GM20431 (cell line): ENCODE measurements around the gene MYO1H.
"Not testable (repeated sequence)": the region's sequence is repeated elsewhere in the genome, so short reads cannot be mapped to it uniquely, and the experiment has no call there.

Experiments used
- in situ Hi-C: fragments of 300-500 bp; cut with MseI, MboI; formaldehyde crosslinking; loops from one replicate; pipeline ENCODE4 v1.15.0; 2020; ENCODE audit warnings: low sequenced_read_pairs; ENCODE audit not compliant: unreplicated experiment

MYO1H gene

DNA sequence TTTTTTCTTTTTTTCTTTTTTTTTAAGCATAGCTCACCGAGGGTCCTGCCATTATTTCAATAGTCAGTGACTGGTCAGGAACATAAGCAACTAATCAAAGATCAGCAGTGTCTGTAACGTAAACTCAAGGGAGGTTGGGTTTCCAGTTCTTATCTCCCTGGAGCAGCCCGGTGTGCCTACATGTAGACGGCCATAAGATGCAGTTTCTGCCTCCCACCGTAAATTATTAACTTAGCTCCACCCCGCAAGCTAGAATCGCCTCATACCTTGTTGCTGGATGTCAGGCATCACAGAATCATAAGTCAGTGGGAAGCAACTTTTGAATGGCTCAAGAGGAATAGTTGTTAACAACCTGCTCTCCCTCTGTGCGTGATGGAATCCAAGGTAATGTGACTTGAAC is at the start of gene MYO1H:
Gene MYO1H (plus strand): TSS at position 312 of the 400 bp plus-strand sequence. CDS start 61 bp downstream, at position 373.
- in situ Hi-C loops, result no loop called here

DNA sequence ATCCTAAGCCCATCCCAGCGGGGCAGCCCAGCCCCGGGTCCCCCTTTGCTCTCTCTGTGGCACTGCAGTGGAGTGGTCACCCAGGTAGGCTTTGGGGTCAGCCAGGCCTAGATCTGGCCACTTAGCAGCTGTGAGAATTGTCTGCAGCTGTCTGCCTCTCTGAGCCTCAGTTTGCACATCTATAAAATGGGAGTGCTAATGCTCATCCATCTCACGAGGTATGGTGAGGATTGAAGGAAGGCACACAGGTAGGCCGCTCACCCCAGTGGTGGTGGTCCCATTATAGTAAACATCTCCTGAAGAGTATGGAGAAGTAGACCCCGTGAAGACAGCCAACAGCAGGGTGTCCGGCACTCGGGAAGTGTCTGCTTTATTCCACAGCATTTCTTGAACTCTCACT is 47.9 kb upstream of the MYO1H start:
- in situ Hi-C loops, result no loop called here

DNA sequence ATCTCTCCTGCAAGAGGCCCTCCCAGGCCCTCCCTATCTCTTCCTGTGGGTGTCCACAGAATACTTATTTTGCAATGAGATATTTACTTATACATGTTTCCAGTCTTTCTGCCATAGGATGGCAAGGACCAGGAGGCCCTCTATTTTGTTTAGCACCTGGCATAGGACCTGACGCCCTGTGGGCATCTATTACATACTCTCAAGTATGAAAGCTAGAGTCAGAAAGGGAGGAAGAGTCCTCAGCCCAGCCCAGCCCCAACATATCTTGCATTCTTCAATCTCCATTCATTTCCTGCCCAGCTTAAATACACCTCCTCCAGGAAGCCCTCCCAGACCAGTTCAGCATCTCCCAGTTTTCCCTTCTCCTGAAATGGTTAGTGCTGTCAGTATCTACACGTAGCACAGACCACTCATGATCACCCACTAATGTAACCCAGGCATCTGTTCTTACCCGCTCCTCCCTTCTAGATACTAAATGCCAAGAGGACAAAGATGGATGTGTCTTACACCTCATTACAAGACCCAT is 46.0 kb upstream of the MYO1H start:
- in situ Hi-C loops, result no loop called here

GRCh38 chr12:109302358-109302757 is 45.3 kb upstream of the MYO1H start:
- in situ Hi-C loops, result no loop called here

- in situ Hi-C loops, result no loop called here
These were observed 44.9 kb upstream of the MYO1H start for GRCh38 chr12:109302770-109303169.

GRCh38 chr12:109304485-109304884 is 43.2 kb upstream of the MYO1H start:
- in situ Hi-C loops, result no loop called here

GRCh38 chr12:109305547-109305946 is 42.2 kb upstream of the MYO1H start:
- in situ Hi-C loops, result no loop called here

GRCh38 chr12:109307051-109307450 is 40.6 kb upstream of the MYO1H start:
- in situ Hi-C loops, result no loop called here

DNA sequence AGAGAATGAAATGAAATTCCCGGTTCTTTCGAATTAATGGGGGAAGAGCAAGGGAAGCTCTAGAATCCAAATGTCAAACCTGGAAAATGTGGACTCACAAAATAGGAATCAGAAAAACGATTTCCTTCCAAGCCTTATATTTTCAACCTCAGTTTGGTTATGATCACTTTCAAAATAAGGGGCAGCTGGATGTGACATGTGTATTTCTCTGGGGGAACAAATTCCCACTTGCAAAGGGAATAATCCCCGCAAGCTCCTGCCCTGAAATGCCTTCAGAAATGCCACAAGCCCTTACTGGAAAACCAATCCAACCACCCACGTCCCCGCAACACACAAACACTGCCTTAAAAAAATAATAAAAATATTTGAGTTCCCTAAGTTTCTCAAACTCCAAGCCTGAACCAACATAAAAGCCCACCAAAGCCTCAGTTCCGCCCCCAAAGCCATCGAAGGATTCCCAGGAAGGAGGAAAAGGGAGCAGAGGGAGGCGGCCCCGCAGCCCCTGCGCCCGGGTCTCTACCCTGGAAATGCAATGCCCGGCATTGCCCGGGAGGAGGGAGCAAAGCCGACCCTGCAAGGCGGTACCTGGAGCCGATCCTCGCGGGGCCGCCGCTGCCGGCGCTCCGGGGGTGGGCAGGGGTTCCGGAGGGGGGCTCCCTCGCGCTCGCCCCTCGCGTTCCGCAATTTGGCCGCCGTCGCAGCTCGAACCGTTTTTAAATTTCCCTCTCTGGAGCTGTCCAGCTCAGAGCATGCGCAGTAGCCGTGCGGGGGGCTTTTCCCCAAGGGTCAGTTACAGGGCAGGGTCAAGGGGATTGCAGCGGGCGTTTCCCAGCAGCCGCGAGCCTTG is 38.9 kb upstream of the MYO1H start, which contains the start of gene FOXN4:
Gene FOXN4 (minus strand): TSS at position 751 of the 847 bp plus-strand sequence. CDS start 963 bp downstream, outside the sequence.
- in situ Hi-C loops, result no loop called here

DNA sequence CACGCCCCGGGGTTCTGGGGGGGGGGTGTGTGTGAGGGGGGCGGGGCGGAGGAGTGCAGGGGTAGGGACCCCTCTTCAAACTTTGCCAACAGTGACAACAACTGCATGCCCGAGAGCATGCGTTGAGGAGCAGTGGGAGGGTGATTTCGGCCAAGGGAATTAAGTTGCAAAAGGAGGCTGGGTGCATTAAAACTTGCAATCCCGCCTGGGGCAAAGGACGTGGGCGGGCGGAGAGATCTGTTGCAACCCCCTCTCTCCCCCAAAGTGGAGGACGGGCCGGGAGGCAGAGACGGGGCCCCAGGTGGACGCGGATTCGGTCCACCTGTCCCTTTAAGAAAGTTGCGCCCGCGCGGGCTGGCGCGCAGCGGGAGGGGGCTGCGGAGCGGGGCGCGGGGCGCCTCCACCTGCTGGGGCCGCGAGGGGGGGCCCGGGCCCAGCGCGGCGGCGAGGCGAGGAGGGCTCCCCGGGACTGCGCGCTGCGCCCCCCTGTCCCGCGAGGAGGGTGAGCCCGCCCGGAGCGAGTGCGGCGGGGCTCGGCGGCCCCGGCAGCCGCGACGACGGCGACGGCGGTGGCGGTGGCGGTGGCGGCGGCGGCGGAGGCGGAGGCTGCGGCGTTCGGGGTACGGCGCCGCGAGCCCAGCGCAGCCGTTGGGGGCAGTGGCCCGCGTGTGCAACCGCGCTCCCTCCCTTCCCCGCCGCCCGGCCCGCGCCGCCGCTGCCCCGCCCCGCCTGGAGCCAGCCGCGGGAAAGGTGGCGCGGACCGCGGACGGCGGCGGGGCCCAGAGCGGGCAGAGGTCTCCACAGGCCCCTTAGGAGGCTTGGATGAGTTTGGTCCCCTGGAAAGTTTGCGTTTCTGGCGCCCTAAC is 38.1 kb upstream of the MYO1H start:
- in situ Hi-C loops, result no loop called here

GRCh38 chr12:109310247-109311125 is 37.2 kb upstream of the MYO1H start:
- in situ Hi-C loops, result no loop called here

DNA sequence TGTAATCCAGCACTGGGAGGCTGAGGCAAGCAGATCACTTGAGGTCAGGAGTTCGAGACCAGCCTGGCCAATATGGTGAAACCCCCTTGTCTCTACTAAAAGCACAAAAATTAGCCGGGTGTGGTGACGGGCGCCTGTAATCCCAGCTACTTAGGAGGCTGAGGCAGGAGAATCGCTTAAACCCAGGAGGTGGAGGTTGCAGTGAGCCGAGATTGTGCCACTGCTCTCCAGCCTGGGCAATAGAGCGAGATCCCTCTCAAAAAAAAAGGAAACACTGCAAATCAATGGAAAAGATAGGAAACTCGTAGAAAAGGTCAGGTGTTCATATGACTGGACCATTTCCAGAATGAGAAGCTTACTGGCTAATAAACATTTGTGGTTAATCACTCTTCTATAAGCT is 26.4 kb upstream of the MYO1H start:
- in situ Hi-C loops, result not testable (repeated sequence)

DNA sequence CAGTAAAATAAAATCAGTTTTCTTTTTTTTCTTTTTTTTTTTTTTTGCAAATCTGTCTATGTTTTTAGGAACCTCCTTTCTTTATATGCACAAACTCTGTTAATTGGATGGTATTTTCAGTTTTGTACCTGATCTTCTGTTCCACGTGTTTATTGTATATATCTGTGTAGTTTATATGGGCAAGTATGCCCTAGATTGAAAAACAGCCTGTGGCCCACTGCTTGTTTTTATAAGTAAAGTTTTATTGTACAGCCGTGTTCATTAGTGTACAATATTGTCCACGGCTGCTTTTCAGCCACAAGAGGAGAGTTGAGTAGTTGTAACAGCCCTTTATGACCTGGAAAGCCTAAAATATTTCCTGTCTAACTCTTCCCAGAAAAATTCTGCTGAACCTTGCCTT is 18.7 kb upstream of the MYO1H start:
- in situ Hi-C loops, result no loop called here

DNA sequence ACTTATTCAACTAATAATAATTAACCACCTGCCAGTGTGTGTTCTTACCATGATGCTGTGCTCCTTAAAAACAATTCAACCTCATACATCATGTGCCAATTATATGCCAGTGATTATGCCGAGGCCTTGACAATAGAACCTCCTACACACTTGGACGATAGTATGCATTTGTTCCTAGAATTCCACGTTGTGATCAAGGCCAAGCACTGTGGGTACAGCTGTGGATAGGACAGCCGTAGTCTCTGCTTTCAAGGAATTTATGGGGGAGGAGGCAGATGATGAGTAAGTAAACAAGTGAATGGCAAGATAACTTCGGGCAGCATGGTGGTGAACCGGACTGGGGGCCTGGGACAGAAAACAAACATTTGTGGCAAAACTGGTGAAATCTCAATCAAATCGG is 18.0 kb upstream of the MYO1H start:
- in situ Hi-C loops, result no loop called here

DNA sequence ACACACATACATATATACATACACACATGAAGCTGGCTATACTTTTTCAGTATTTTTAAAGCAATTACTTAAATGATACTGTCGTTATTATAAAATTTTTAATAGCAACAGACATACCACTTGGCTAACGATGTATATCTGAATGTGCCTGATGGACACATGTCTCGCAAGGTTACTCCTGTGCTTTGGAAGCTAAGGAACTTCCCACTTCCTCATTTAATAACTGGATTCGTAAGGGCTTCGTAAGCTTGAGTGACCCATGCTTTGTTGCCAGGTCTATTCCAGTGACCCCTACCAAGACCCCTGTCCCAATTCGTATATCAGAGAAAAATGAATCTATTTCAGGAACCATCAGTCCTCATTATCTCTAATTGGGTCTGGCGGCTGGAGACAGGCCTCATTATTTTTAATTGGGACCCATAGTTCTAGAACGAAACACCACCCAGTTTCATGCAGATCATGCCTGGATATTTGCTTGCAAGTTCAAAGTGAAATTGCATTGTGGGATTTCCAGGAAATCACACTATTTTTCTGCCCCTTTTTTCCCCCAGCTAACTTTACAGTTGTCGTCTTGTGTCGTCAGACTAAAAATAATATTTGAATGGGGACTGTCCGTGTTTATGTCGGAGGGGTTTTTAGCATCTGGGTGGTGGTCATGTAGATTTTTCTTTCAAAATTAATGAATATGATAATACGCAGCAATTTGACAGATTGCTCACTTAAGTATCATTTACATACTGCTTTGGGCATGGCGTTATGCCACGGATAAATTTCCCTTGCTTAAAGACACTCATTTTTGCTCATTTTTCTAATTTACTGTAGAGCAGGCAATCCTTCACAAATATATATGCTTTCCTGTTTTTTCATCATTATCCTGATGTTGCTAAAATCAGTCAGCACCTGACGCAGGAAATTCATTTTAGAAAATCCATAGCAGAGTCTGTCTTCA is 17.1 kb upstream of the MYO1H start:
- in situ Hi-C loops, result no loop called here

- in situ Hi-C loops, result no loop called here
These were observed 16.3 kb upstream of the MYO1H start for GRCh38 chr12:109331301-109331952.

- in situ Hi-C loops, result no loop called here
These were observed 12.8 kb upstream of the MYO1H start for GRCh38 chr12:109334887-109335286.

DNA sequence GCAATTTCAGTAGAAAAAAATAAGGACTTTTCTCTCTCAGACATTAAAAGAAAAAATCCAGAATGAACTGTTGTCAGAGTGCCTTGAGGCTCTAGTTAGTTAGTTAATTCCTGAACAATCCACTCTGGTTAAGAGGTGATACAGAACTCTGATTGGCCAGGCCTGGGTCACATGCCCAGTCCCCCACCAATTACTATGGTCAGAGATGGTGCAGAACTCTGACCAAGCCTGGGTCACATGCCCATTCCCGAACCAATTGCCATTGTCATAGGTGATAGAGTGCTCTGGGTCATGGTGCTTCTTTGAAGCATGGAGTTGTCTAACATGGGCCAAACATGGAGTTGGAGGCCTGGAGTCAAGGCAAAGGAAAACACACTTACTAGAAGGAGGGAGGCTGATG is 11.1 kb upstream of the MYO1H start:
- in situ Hi-C loops, result no loop called here
